DOHH2 (cell line): ENCODE data around the gene LRP2.

Source experiments
- EZH2phosphoT487 ChIP-seq: fragments of 200-600 bp; sonication (generic); IDR thresholded peaks from 2 replicates; pipeline ENCODE4 v1.6.1; 2017; ENCODE audit warnings: borderline replicate concordance, mild to moderate bottlenecking, antibody characterized with exemption, low read length, moderate library complexity, mixed read lengths
- TF ChIP-seq, protein P1 (sequence below): fragments of 200-600 bp; sonication (generic); IDR thresholded peaks from one replicate; pipeline ENCODE4 v1.5.1; 2014; ENCODE audit warnings: antibody characterized with exemption, mild to moderate bottlenecking, low read depth, low read length; ENCODE audit not compliant: poor library complexity, severe bottlenecking

DNA sequence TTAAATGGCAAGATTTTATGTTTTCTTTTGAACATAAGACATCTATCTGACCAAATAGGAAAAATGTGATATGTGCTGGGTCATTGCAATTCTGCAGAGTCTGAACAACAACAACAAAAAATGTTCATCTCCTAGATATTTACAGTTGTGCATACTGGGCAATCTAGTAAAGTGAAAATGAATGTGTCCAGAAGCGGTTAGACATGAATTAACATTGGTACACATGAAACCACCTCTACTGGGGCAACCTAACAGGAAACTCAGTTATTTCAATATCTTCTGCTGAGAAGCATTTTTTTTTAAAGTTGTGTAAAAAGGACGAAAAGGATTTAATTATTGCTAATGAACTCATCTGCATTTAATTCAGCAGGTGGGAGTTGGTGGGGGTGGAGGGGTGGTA is 216.1 kb downstream of the LRP2 start:
- TF ChIP-seq, protein P1, sequence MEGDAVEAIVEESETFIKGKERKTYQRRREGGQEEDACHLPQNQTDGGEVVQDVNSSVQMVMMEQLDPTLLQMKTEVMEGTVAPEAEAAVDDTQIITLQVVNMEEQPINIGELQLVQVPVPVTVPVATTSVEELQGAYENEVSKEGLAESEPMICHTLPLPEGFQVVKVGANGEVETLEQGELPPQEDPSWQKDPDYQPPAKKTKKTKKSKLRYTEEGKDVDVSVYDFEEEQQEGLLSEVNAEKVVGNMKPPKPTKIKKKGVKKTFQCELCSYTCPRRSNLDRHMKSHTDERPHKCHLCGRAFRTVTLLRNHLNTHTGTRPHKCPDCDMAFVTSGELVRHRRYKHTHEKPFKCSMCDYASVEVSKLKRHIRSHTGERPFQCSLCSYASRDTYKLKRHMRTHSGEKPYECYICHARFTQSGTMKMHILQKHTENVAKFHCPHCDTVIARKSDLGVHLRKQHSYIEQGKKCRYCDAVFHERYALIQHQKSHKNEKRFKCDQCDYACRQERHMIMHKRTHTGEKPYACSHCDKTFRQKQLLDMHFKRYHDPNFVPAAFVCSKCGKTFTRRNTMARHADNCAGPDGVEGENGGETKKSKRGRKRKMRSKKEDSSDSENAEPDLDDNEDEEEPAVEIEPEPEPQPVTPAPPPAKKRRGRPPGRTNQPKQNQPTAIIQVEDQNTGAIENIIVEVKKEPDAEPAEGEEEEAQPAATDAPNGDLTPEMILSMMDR: no peak
- no peak for TF ChIP-seq EZH2phosphoT487
